ENCODE results near the gene DMP1.

DNA sequence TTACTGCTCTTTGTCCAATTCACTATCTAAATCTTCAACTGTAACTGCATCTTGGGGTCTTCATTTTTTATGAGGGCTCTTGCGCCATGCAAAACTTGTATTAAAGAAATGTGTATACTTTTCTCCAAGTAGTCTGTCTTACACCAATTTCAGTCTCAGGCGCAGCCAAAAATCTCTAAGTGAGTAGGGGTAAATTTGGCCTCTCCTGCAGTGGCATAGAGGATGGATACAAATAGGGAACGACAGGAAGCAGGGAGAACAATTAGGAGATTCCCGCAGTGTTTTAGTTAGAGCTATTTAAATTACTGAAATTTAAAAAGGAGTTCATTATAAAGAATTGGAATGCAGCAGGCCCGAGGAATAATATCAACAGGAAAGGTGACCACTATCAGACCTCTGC lies 30.2 kb downstream of the DMP1 start:
- TF ChIP-seq, protein P1, sequence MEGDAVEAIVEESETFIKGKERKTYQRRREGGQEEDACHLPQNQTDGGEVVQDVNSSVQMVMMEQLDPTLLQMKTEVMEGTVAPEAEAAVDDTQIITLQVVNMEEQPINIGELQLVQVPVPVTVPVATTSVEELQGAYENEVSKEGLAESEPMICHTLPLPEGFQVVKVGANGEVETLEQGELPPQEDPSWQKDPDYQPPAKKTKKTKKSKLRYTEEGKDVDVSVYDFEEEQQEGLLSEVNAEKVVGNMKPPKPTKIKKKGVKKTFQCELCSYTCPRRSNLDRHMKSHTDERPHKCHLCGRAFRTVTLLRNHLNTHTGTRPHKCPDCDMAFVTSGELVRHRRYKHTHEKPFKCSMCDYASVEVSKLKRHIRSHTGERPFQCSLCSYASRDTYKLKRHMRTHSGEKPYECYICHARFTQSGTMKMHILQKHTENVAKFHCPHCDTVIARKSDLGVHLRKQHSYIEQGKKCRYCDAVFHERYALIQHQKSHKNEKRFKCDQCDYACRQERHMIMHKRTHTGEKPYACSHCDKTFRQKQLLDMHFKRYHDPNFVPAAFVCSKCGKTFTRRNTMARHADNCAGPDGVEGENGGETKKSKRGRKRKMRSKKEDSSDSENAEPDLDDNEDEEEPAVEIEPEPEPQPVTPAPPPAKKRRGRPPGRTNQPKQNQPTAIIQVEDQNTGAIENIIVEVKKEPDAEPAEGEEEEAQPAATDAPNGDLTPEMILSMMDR (conservative IDR thresholded peaks at IDR 0.05; ENCODE audit: low read depth, low read length) = no peak
- TF ChIP-seq EZH2 (IDR thresholded peaks at IDR 0.05; ENCODE audit: low read length, unreplicated experiment) = no peak
